CD8-positive, alpha-beta memory T cell (primary cell): Measurements from ENCODE around the gene KCNQ5. TPM values are rescaled to one million over a fixed set of nuclear protein-coding genes. Genes with fewer than 3 reads are reported as not detected.
A peak's percentile ranks its signal among the peaks of the same experiment; 100 is the strongest.

ENCODE experiments used
- CTCF ChIA-PET: fragments of 350-600 bp; sonication (Branson Sonifier 250); formaldehyde crosslinking; loops from one replicate; lab custom pipeline; 2021; ENCODE audit warnings: antibody characterized with exemption; lab: Charles Lee
- POLR2A ChIA-PET: fragments of 350-600 bp; sonication (Branson Sonifier 250); formaldehyde crosslinking; loops from one replicate; lab custom pipeline; 2021; ENCODE audit warnings: antibody characterized with exemption; lab: Charles Lee
- DNase-seq, 5 donors: peaks; one replicate each; pipeline versions ENCODE4 v3.0.0 to v3.0.0-alpha.2; 2020 to 2022; ENCODE audit warnings: mixed read lengths in 1 of 5
- H3K27ac ChIP-seq: one replicate; pipeline ENCODE4 v1.7.0; 2013; ENCODE audit warnings: low read depth, mild to moderate bottlenecking, low read length, moderate library complexity
- H3K27me3 ChIP-seq: 2 replicates; pipeline ENCODE4 v1.7.0; 2013; ENCODE audit warnings: low read length, mild to moderate bottlenecking; ENCODE audit not compliant: insufficient read depth, poor library complexity, severe bottlenecking
- H3K36me3 ChIP-seq: 2 replicates; pipeline ENCODE4 v1.7.0; 2013; ENCODE audit warnings: mild to moderate bottlenecking, low read length, moderate library complexity; ENCODE audit not compliant: insufficient read depth
- H3K4me1 ChIP-seq: 2 replicates; pipeline ENCODE4 v1.7.0; 2013; ENCODE audit warnings: mild to moderate bottlenecking, low read length, moderate library complexity; ENCODE audit not compliant: insufficient read depth
- H3K4me3 ChIP-seq: 2 replicates; pipeline ENCODE4 v1.7.0; 2013; ENCODE audit warnings: mild to moderate bottlenecking, low read length
- H3K9me3 ChIP-seq: 2 replicates; pipeline ENCODE4 v1.7.0; 2013; ENCODE audit warnings: mild to moderate bottlenecking, low read length
- H3K27ac Mint-ChIP-seq, 8 donors: one replicate each; pipeline ENCODE4 v1.8.0; 2020 to 2021; ENCODE audit warnings: mixed read lengths in 8 of 8, mild to moderate bottlenecking in 6 of 8, inconsistent platforms in 3 of 8, moderate library complexity in 3 of 8
- H3K27me3 Mint-ChIP-seq, 2 donors: one replicate each; pipeline ENCODE4 v1.8.0; 2020 to 2021; ENCODE audit warnings: mixed read lengths in 2 of 2, mild to moderate bottlenecking in 1 of 2, moderate library complexity in 1 of 2
- H3K36me3 Mint-ChIP-seq, 3 donors: one replicate each; pipeline ENCODE4 v1.8.0; 2020 to 2021; ENCODE audit warnings: mixed read lengths in 3 of 3, inconsistent platforms in 1 of 3, mild to moderate bottlenecking in 1 of 3
- H3K4me1 Mint-ChIP-seq, 3 donors: one replicate each; pipeline ENCODE4 v1.8.0; 2020 to 2021; ENCODE audit warnings: mixed read lengths in 3 of 3, inconsistent platforms in 1 of 3, mild to moderate bottlenecking in 1 of 3
- H3K4me3 Mint-ChIP-seq, 7 donors: one replicate each; pipeline ENCODE4 v1.8.0; 2020 to 2021; ENCODE audit warnings: mixed read lengths in 7 of 7, mild to moderate bottlenecking in 6 of 7, moderate library complexity in 4 of 7, inconsistent platforms in 2 of 7
- H3K9me3 Mint-ChIP-seq, 5 donors: one replicate each; pipeline ENCODE4 v1.8.0; 2020 to 2022; ENCODE audit warnings: mixed read lengths in 5 of 5, mild to moderate bottlenecking in 3 of 5, moderate library complexity in 2 of 5, inconsistent platforms in 1 of 5
- polyA plus RNA-seq: library from polyadenylated mRNA; unstranded; fragments of 300-500 nt; fragmentation: Illumina TruSeq; gene quantifications from one replicate; pipeline ENCODE4 v1.2.3, GENCODE V29; 2021
- total RNA-seq, 2 experiments: library from RNA; stranded (reverse); gene quantifications; one replicate each; pipeline ENCODE4 v1.2.3, GENCODE V29; 2021

Gene KCNQ5
- total and polyA plus RNA-seq, 3 experiments from 2014 or later: 0.85 to 8.5 (median 7.9) TPM

- CTCF ChIA-PET: no interaction called here
These were observed 154.6 kb downstream of the KCNQ5 start for GRCh38 chr6:72776456-72776855.

GRCh38 chr6:72781624-72782023, 159.8 kb downstream of the KCNQ5 start:
- Histone ChIP-seq H3K9me3 (no peaks in the 10 kb centered on the region), H3K4me3 (no peak overlapping the region), H3K27ac (no peak overlapping the region), H3K27me3 (no peaks in the 10 kb centered on the region), H3K4me1 (no peaks in the 10 kb centered on the region), H3K36me3 (no peaks in the 10 kb centered on the region)
- H3K4me1 Mint-ChIP-seq: no peaks in the 10 kb centered on the region
- H3K27me3 Mint-ChIP-seq: no peaks in the 10 kb centered on the region
- no peaks in the 10 kb centered on the region for H3K9me3 Mint-ChIP-seq
- H3K27ac Mint-ChIP-seq: no peak overlapping the region
- no peak overlapping the region for H3K4me3 Mint-ChIP-seq
- POLR2A ChIA-PET: no interaction called here
- no peaks in the 10 kb centered on the region for H3K36me3 Mint-ChIP-seq
- CTCF ChIA-PET: no interaction called here
- no peak for DNase-seq

More at GRCh38 chr6:72776456-72776855, 154.6 kb downstream of the KCNQ5 start:
- Mint-ChIP-seq H3K27ac (no peak overlapping the region), H3K36me3 (no peaks in the 10 kb centered on the region), H3K4me3 (no peak overlapping the region), H3K27me3 (no peaks in the 10 kb centered on the region), H3K4me1 (no peaks in the 10 kb centered on the region), H3K9me3 (no peaks in the 10 kb centered on the region)
- Histone ChIP-seq H3K36me3 (no peaks in the 10 kb centered on the region), H3K4me1 (no peaks in the 10 kb centered on the region), H3K4me3 (no peak overlapping the region), H3K9me3 (no peaks in the 10 kb centered on the region), H3K27me3 (no peaks in the 10 kb centered on the region), H3K27ac (no peak overlapping the region)
- POLR2A ChIA-PET: no interaction called here
- no peak for DNase-seq

GRCh38 chr6:72783035-72783434, 161.2 kb downstream of the KCNQ5 start:
- Mint-ChIP-seq H3K4me1 (no peaks in the 10 kb centered on the region), H3K27me3 (no peaks in the 10 kb centered on the region), H3K27ac (no peak overlapping the region), H3K36me3 (no peaks in the 10 kb centered on the region), H3K9me3 (no peaks in the 10 kb centered on the region), H3K4me3 (no peak overlapping the region)
- H3K27ac ChIP-seq: no peak overlapping the region
- H3K36me3 ChIP-seq: no peaks in the 10 kb centered on the region
- H3K27me3 ChIP-seq: no peaks in the 10 kb centered on the region
- H3K4me3 ChIP-seq: no peak overlapping the region
- DNase-seq: no peak
- no peaks in the 10 kb centered on the region for H3K9me3 ChIP-seq
- H3K4me1 ChIP-seq: no peaks in the 10 kb centered on the region
- ChIA-PET POLR2A (no interaction called here), CTCF (no interaction called here)

GRCh38 chr6:72783666-72784065, 161.8 kb downstream of the KCNQ5 start:
- ChIA-PET CTCF (no interaction called here), POLR2A (no interaction called here)
- H3K36me3 Mint-ChIP-seq: no peaks in the 10 kb centered on the region

GRCh38 chr6:72784071-72784470, 162.2 kb downstream of the KCNQ5 start:
- DNase-seq: no peak
- no peak overlapping the region for H3K27ac ChIP-seq
- no peaks in the 10 kb centered on the region for H3K4me1 Mint-ChIP-seq
- no peak overlapping the region for H3K4me3 Mint-ChIP-seq
- H3K27ac Mint-ChIP-seq: no peak overlapping the region
- H3K27me3 ChIP-seq: no peaks in the 10 kb centered on the region
- ChIA-PET CTCF (no interaction called here), POLR2A (no interaction called here)
- H3K9me3 Mint-ChIP-seq: no peaks in the 10 kb centered on the region
- H3K36me3 Mint-ChIP-seq: no peaks in the 10 kb centered on the region
- H3K36me3 ChIP-seq: no peaks in the 10 kb centered on the region
- H3K4me3 ChIP-seq: no peak overlapping the region
- no peaks in the 10 kb centered on the region for H3K27me3 Mint-ChIP-seq
- no peaks in the 10 kb centered on the region for H3K9me3 ChIP-seq
- no peaks in the 10 kb centered on the region for H3K4me1 ChIP-seq

More at GRCh38 chr6:72783666-72784065, 161.8 kb downstream of the KCNQ5 start:
- H3K4me1 ChIP-seq: no peaks in the 10 kb centered on the region
- DNase-seq: no peak
- Mint-ChIP-seq H3K9me3 (no peaks in the 10 kb centered on the region), H3K4me3 (no peak overlapping the region), H3K27ac (no peak overlapping the region), H3K27me3 (no peaks in the 10 kb centered on the region), H3K4me1 (no peaks in the 10 kb centered on the region)
- no peak overlapping the region for H3K27ac ChIP-seq
- no peak overlapping the region for H3K4me3 ChIP-seq
- no peaks in the 10 kb centered on the region for H3K27me3 ChIP-seq
- H3K9me3 ChIP-seq: no peaks in the 10 kb centered on the region
- no peaks in the 10 kb centered on the region for H3K36me3 ChIP-seq

- Mint-ChIP-seq H3K4me3 (no peak overlapping the region), H3K27ac (no peak overlapping the region), H3K27me3 (no peaks in the 10 kb centered on the region), H3K4me1 (no peaks in the 10 kb centered on the region), H3K36me3 (no peaks in the 10 kb centered on the region), H3K9me3 (no peaks in the 10 kb centered on the region)
- no peak overlapping the region for H3K27ac ChIP-seq
- H3K4me3 ChIP-seq: no peak overlapping the region
- POLR2A ChIA-PET: no interaction called here
- no peak for DNase-seq
- no peaks in the 10 kb centered on the region for H3K27me3 ChIP-seq
- H3K36me3 ChIP-seq: no peaks in the 10 kb centered on the region
- H3K4me1 ChIP-seq: no peaks in the 10 kb centered on the region
- H3K9me3 ChIP-seq: no peaks in the 10 kb centered on the region
- CTCF ChIA-PET: no interaction called here
These were observed 162.7 kb downstream of the KCNQ5 start for GRCh38 chr6:72784581-72784980.

- no peak overlapping the region for H3K27ac ChIP-seq
- no peak for DNase-seq
- ChIA-PET CTCF (no interaction called here), POLR2A (no interaction called here)
- H3K9me3 Mint-ChIP-seq: no peaks in the 10 kb centered on the region
- no peaks in the 10 kb centered on the region for H3K36me3 Mint-ChIP-seq
- H3K36me3 ChIP-seq: no peaks in the 10 kb centered on the region
- H3K27ac Mint-ChIP-seq: peak overlapping the region in 1 of 8 donors; percentile 55
- no peak overlapping the region for H3K4me3 ChIP-seq
- H3K9me3 ChIP-seq: no peaks in the 10 kb centered on the region
- H3K27me3 ChIP-seq: no peaks in the 10 kb centered on the region
- H3K4me1 Mint-ChIP-seq: no peaks in the 10 kb centered on the region
- H3K4me3 Mint-ChIP-seq: no peak overlapping the region
- no peaks in the 10 kb centered on the region for H3K27me3 Mint-ChIP-seq
- no peaks in the 10 kb centered on the region for H3K4me1 ChIP-seq
These were observed 165.6 kb downstream of the KCNQ5 start for GRCh38 chr6:72787391-72788031.

GRCh38 chr6:72788188-72788587, 166.3 kb downstream of the KCNQ5 start:
- Histone ChIP-seq H3K9me3 (no peaks in the 10 kb centered on the region), H3K27me3 (no peaks in the 10 kb centered on the region), H3K36me3 (no peaks in the 10 kb centered on the region), H3K27ac (no peak overlapping the region), H3K4me1 (no peaks in the 10 kb centered on the region), H3K4me3 (no peak overlapping the region)
- H3K27me3 Mint-ChIP-seq: no peaks in the 10 kb centered on the region
- DNase-seq: no peak
- no peaks in the 10 kb centered on the region for H3K36me3 Mint-ChIP-seq
- ChIA-PET CTCF (no interaction called here), POLR2A (no interaction called here)
- H3K4me3 Mint-ChIP-seq: no peak overlapping the region
- H3K27ac Mint-ChIP-seq: peak overlapping the region in 1 of 8 donors; percentile 7
- no peaks in the 10 kb centered on the region for H3K9me3 Mint-ChIP-seq
- no peaks in the 10 kb centered on the region for H3K4me1 Mint-ChIP-seq
